Activated CD8-positive, alpha-beta T cell treated with anti-CD3 and anti-CD28 coated beads for 36 hours (primary cell): ENCODE data around the gene RPL39. TPM values are rescaled to one million over a fixed set of nuclear protein-coding genes. Genes with fewer than 3 reads are reported as not detected.
"Not testable (repeated sequence)": the region's sequence is repeated elsewhere in the genome, so short reads cannot be mapped to it uniquely, and the experiment has no call there.

ENCODE experiments used
- ATAC-seq: fragments of 200-7000 bp; cut with Tn5 transposase; one replicate; pipeline ENCODE4 v1.10.0; 2021; ENCODE audit warnings: mild to moderate bottlenecking, moderate library complexity
- CTCF ChIA-PET: fragments of 350-600 bp; sonication (Branson Sonifier 250); formaldehyde crosslinking; loops from one replicate; lab custom pipeline; 2021; ENCODE audit warnings: antibody characterized with exemption; lab: Charles Lee
- POLR2A ChIA-PET: fragments of 350-600 bp; sonication (Branson Sonifier 250); formaldehyde crosslinking; loops from one replicate; lab custom pipeline; 2021; ENCODE audit warnings: antibody characterized with exemption; lab: Charles Lee
- DNase-seq: peaks from one replicate; pipeline ENCODE4 v3.0.0-alpha.2; 2020
- H3K27ac Mint-ChIP-seq: one replicate; pipeline ENCODE4 v1.8.0; 2021; ENCODE audit warnings: mild to moderate bottlenecking, mixed read lengths
- H3K27me3 Mint-ChIP-seq: one replicate; pipeline ENCODE4 v1.8.0; 2021; ENCODE audit warnings: mixed read lengths
- H3K36me3 Mint-ChIP-seq: one replicate; pipeline ENCODE4 v1.8.0; 2021; ENCODE audit warnings: low read depth, mixed read lengths
- H3K4me1 Mint-ChIP-seq: one replicate; pipeline ENCODE4 v1.8.0; 2021; ENCODE audit warnings: low read depth, mixed read lengths
- H3K4me3 Mint-ChIP-seq: one replicate; pipeline ENCODE4 v1.8.0; 2021; ENCODE audit warnings: mild to moderate bottlenecking, moderate library complexity, mixed read lengths
- H3K9me3 Mint-ChIP-seq: one replicate; pipeline ENCODE4 v1.8.0; 2021; ENCODE audit warnings: mixed read lengths
- CTCF ChIP-seq: fragments of 200-600 bp; IDR thresholded peaks from one replicate; pipeline ENCODE4 v1.8.0; 2022; ENCODE audit warnings: antibody characterized with exemption, mild to moderate bottlenecking
- intact Hi-C: fragments of 100-400 bp; cut with micrococcal nuclease; formaldehyde crosslinking; loops from one replicate; pipeline ENCODE4 v1.10.0; 2022
- total RNA-seq, 2 experiments: library from RNA; stranded (reverse); gene quantifications; one replicate each; pipeline ENCODE4 v1.2.3, GENCODE V29; 2021

Gene RPL39
- total RNA-seq, result 1,000 to 10,000 TPM; 2,778 to 2,808 TPM

DNA sequence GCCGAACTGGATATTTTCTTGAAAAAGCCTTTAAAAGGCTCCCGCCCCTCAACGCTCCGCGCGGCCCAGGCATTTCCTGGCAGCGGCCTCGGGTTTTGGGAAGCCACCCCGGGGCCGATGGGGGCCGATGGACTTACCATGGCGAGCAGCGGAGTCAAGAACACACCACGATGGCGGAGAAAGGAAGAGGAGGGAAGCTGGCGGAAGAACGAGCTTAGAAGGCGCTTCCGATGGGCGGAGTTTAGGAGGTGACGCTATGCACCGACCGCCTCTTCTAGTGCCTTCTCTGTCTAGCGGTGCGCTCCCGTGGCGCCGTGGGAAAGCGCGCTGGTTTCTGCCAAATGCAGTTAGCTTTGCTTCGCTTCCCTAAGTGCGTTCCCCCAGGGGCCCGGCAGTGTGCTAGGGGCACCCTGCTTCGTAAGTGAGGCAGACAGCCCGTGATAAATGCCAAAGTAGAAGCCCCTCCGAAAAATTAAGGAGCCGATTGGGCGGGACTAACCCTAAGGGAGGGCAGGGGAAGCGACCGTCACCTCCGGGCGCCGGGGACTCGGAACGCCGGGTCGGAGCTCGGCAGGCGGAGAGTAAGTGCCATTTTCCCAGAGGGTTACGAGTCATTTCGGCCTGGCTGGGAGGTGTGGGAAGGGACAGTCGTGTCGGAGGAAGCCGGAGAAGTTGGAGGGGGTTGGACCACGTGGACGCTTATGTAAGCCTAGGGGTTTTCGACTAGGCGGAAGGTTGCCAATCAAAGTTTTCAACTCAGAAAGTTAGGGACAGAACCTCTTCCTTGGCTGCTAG lies at the start of gene RPL39:
Gene RPL39 (minus strand): TSS at position 194 of the 795 bp plus-strand sequence. CDS start 54 bp downstream, at position 140.
- TF ChIP-seq CTCF, result no peak
- CTCF ChIA-PET, result interaction anchor here (0.6 to 1.9 kb wide), 7 partner anchors 16 to 182 kb away, joined by 3 to 6 read pairs (median 4); partner anchors contain the start of genes NDUFA1, RNF113A, SOWAHD and UPF3B
- POLR2A ChIA-PET, result interaction anchor here (0.7 to 3.0 kb wide), 20 partner anchors 8 to 218 kb away, joined by 3 to 24 read pairs (median 4); partner anchors contain the start of genes NDUFA1, NKRF, RNF113A and SEPTIN6

DNA sequence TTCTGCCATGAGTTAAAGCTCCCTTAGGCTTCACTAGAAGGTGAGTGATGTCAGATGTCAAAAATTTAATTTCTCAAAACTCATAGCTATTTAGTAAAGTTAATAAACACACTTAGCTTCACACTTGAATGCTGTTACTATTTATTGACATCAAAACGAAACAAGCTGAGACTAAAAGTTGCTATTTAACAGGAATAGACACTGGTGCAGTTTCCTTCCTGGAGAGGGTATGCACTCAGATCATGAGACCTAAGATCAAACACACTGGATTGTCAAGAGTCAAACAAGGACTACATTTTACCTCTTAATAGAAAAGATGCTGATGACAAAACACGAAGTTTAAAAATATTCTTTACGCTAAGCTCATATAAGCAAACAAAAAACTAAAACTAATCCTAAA lies 42.5 kb upstream of the RPL39 start:
- ATAC-seq (no peak), DNase-seq (no peak)
- no peaks in the 10 kb centered on the region for H3K27me3 Mint-ChIP-seq
- peaks cover 35% of the 10 kb centered on the region for H3K36me3 Mint-ChIP-seq
- POLR2A ChIA-PET, result interaction anchor here (1.5 kb wide), 1 partner anchor 43 kb away, joined by 4 read pairs; the partner anchor contains the start of gene RPL39
- H3K9me3 Mint-ChIP-seq, result no peaks in the 10 kb centered on the region
- no peak overlapping the region for H3K4me3 Mint-ChIP-seq
- H3K27ac Mint-ChIP-seq, result no peak overlapping the region
- CTCF ChIA-PET, result interaction anchor here (1.3 to 1.4 kb wide), 2 partner anchors 43 to 135 kb away, joined by 3 to 4 read pairs; partner anchors contain the start of gene RPL39
- intact Hi-C loops, result no loop called here
- no peak for TF ChIP-seq CTCF
- H3K4me1 Mint-ChIP-seq, result no peaks in the 10 kb centered on the region

More for the DNA sequence above, at the start of gene RPL39:
- Mint-ChIP-seq H3K36me3 (peaks cover 45% of the 10 kb centered on the region), H3K27ac (peak within 1 kb of the TSS; percentile 96), H3K27me3 (no peaks in the 10 kb centered on the region), H3K4me3 (peak within 1 kb of the TSS; percentile 91), H3K4me1 (peaks cover 23% of the 10 kb centered on the region), H3K9me3 (no peaks in the 10 kb centered on the region)
- DNase-seq, result peak; percentile 88
- intact Hi-C loops, result loop anchor here (2.0 kb wide), 1 partner anchor 79 kb away; the partner anchor contains the start of genes NDUFA1 and RNF113A
- ATAC-seq, result peak; percentile 93

- Mint-ChIP-seq H3K36me3 (peaks cover 16% of the 10 kb centered on the region), H3K4me3 (no peak overlapping the region), H3K9me3 (no peaks in the 10 kb centered on the region), H3K27me3 (no peaks in the 10 kb centered on the region), H3K27ac (no peak overlapping the region), H3K4me1 (peaks cover 9% of the 10 kb centered on the region)
- ChIA-PET CTCF (no interaction called here), POLR2A (no interaction called here)
- no peak for TF ChIP-seq CTCF
- intact Hi-C loops, result no loop called here
- ATAC-seq (no peak), DNase-seq (no peak)
These were observed 37.0 kb upstream of the RPL39 start for GRCh38 chrX:119828446-119828845.

DNA sequence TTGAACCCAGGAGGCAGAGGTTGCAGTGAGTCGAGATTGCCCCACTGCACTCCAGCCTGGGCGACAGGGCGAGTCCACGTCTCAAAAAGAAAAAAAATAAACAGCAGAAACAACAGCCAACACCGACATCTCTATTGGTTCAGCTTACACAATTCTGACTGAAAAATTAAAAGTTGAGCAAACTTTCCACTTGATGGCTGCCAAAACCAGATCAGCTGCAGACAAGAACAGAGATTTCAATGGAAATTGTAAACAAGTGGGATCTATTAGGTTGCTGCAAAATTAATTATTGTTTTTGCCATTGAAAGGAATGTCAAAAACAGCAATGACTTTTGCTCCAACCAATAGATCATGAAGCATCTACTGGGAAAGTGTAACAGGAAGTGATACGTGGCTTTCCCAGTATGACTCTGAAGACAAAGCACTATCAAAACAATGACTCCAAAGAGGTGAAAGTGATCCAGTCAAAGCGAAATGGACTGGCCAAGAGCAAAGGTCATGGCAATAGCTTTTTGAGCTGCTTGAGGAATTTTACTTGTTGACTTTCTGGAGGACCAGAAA lies 35.0 kb upstream of the RPL39 start:
- Mint-ChIP-seq H3K4me1 (peaks cover 16% of the 10 kb centered on the region), H3K27me3 (no peaks in the 10 kb centered on the region), H3K27ac (peak overlapping the region; percentile 42), H3K4me3 (no peak overlapping the region), H3K9me3 (no peaks in the 10 kb centered on the region), H3K36me3 (peaks cover 10% of the 10 kb centered on the region)
- POLR2A ChIA-PET, result interaction anchor here (1.6 kb wide), 1 partner anchor 35 kb away, joined by 5 read pairs; the partner anchor contains the start of gene RPL39
- intact Hi-C loops, result no loop called here
- CTCF ChIA-PET, result no interaction called here
- peak; percentile 64 for ATAC-seq
- DNase-seq, result peak; percentile 15
- no peak for TF ChIP-seq CTCF

DNA sequence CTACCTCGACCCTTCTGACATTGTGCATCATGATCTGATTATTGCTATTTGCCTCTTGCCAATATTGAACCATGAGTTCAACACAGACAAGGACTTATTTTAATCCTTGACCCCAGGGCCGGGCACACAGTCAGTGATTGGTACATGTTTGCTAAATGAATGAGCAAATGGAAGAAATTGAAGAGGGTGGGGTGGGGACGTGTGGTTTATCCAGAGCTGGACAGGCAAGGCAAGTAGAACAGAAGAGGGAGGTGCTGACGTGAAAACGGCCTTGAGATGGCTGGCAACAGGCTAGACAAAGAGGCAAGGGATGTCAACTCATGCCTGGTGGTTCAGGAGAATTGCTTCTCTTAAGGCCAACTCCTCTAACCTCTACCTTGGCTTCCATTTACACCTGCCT lies 32.8 kb upstream of the RPL39 start:
- ATAC-seq, CTCF ChIA-PET, DNase-seq, H3K27ac Mint-ChIP-seq, H3K4me3 Mint-ChIP-seq, H3K36me3 Mint-ChIP-seq, intact Hi-C loops, H3K27me3 Mint-ChIP-seq, H3K9me3 Mint-ChIP-seq: not testable (repeated sequence)
- peaks cover 16% of the 10 kb centered on the region for H3K4me1 Mint-ChIP-seq
- POLR2A ChIA-PET, result interaction anchor here (1.0 kb wide), 1 partner anchor 146 kb away, joined by 3 read pairs; no protein-coding TSS in a partner anchor

GRCh38 chrX:119821703-119822102 lies 30.3 kb upstream of the RPL39 start:
- CTCF ChIA-PET, result interaction anchor here (0.6 kb wide), 1 partner anchor 304 kb away, joined by 3 read pairs; no protein-coding TSS in a partner anchor
- DNase-seq, intact Hi-C loops, H3K36me3 Mint-ChIP-seq, H3K9me3 Mint-ChIP-seq, H3K27me3 Mint-ChIP-seq, H3K4me3 Mint-ChIP-seq: not testable (repeated sequence)
- peak overlapping the region; percentile 43 for H3K27ac Mint-ChIP-seq
- H3K4me1 Mint-ChIP-seq, result peaks cover 19% of the 10 kb centered on the region
- POLR2A ChIA-PET, result interaction anchor here (1.2 kb wide), 1 partner anchor 34 kb away, joined by 3 read pairs; no protein-coding TSS in a partner anchor
- peak; percentile 77 for ATAC-seq
